Hepatic stellate cell (primary cell): Measurements from ENCODE around the gene DMPK.
A peak's percentile ranks its signal among the peaks of the same experiment; 100 is the strongest.

Experiments
- DNase-seq: peaks from one replicate; pipeline ENCODE4 v3.0.0; 2011; ENCODE audit warnings: low spot score

DMPK gene

DNA sequence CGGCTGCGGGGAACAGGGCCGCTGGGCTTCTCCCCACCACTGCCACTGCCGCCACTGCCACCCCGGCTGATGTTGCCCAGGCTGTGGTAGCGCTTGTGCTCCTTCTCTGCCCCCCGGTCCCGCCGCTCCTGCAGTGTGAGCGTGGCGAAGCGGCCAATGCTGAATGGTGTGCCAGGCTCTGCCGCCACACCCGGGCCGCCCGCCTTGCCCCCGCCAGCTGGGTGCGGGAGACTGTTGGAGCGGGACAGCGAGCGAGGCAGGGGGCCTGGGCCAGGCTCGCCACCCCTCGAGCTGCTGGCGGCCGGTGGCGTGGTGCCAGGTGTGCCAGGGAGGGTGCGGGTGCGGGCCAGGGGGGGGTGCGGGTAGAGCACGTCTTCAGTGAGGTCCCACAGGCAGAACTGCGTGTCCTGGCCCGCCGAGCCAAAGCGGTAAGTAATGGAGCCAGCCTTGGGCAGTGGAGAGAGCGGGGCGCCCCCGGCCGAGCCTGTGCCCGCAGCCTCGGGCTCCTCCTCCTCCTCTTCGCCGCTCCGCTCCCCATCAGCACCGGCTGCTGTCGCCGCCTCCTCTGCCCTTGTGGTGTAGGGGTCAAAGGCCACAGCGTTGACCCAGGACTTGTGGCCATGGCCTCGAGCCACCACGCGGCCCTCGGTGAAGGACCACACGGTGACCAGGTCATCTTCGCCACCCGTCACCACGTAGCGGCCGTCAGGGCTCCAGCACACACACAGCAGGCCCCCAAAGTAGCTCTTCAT is 3.7 kb upstream of the DMPK start:
- no peak for DNase-seq

DNA sequence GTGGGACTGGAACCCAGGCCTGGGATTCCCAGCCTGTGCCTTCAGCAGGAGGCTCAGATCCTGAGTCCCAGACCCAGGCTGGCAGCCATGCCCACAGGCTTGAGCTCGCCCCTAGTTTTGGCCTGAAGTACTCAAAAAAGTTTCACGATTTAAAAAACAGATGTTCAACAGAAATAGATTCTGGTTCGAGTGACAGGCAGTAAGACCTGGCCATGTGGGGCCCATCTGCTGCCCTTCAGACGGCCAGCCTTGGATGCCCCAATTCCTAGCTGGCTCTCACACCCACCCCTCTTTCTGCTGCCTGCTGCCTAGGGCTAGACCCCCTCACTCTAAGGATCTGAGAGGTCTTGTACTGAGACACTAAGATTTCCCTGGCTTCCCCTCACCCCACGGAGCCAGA is 2.8 kb upstream of the DMPK start:
- no peak for DNase-seq

DNA sequence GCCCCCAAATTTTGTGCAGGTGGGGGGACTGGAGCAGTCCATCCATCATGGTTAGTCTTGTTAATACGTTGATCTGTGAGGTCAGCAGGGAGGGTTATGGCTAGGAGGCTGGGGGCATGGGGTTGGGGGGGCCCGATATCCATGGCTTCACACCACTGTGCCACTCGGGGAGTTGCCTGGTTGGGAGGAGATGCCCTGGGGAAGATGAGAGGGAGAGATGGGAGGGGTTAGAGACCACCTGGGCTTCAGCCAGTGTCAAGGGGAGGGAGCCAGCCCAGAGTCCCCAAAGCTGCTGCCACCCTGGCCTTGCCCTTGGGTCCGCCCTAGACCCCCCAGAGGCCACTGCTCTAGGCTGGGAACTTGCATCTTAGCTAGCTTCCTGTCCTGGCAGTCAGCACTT is 1.8 kb upstream of the DMPK start:
- no peak for DNase-seq

DNA sequence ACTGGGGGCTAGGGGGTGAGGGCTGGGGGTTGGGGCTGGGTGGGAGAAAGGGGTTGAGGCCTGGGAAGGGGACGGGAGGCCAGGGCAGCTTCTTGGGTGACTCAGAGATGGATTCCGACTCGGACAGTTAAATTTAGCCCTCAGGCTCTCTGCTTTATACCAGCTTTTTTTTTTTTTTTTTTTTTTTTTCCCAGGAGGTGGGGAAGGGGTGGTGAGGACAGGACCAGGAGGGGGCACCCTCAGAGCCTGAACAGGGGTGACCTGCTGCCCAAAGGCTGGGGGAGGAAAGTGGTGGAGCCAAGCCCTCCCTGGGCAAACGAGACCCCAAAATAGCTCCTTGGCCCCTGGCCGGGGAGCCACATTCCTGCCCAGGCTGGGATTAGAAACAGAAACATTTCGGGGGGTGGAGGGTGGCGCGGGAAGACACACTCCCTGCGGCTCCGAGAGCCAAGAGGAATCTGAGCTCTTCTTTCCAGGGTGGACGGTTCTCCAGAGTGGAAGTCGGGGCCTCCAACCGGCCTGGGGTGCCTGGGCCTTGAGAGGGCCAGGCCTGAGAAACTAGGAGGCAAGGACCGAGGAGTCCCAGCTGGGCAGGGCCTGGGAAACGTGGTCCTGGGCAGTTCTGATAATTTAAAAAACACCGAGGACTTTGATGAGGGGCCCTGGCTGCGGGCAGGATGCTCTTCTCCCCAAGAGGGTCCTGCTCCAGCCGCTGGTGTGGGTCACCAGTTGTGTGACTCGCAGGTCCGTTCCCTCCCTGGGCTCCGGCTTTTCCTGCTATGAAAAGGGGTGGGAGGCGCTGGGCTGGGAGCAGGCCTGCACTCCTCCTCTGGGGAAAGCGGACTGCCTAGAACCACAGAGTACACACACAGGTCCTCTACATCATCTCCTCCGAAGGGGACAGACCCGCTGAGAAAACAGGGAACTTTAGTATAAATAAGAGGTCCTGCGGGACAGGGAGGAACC is 813 bp upstream of the DMPK start:
- peak; percentile 94 for DNase-seq

DNA sequence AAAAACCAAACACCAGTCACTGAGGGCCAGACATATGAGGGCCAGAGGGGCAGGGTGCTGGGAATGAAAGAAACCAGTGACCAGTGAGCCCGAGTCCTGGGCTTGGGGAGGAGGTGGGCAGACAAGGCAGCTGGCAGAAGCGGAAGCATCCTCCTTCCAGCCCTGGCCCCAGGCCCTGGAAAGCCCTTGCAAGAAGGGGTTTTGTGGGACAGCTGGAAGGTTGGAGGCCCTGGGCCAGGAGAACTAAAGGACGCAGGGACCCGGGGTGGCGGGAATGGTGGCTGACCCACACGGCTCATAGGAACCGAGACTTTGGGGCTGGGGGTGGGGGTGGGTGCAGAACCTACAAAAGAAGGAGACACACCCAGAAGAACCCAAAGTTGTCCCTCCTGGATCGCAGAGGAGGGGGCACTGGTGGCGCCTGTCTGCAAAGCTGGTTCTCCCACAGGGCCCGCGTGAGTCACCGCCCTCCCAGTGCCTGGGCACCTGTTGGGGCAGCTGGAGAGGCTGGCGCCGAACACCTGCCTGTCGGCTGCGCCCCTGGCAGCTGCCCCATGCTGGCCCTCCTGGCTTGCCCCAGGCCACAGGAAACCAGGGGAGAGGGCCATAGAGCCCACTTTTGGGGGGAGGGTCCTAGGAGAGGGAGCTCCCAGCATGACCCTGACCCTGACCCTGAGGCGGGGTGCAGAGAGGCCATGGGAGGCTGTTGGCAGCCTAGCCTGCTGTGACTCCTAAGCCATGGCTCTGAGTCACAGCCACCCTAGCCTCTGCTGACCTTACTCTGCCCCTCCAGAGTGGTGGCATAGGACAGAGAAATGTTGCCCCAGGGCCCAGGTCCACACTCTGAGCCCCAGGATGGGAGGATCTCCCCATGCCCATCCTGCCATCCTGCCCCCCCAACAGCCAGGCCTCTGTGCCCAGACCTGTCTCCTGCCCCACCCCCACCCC is 802 bp downstream of the DMPK start:
- DNase-seq = peak; percentile 63

DNA sequence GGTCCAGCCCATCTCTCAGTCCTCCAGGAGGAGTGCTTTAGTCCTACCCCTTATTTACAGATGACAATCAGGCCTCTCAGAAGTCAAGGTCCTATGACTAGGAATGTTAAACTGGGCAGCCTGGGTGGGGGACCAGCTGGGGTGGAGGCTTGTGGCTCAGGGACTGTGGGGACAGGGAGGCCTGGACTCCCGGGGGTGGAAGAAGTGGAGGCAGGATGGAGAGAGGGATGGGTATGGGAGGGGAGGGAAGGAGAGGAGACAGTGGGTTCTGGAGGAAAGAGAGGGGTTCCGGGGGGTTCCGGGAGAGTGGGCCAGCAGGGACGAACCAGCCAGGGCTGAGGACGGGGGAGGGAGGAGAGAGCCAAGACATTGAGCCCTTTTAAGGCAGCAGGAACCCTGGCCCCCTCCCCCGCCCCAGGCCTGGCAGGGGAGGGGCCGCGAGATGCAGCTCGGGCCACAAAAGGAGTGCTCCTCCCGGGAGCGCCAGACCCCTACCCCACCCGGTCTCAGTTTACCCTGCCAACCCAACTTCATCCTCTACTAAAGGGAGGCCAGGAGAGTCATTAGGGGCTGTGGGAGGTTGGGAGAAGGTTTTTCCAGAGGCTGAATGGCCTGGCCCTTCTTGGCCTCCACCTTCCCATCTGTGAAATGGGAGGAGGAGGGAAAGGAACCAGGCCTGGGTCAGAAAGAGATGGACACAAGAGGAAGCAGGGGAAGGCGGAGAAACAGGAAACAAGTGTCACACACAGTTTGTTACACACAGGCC is 1.7 kb downstream of the DMPK start:
- no peak for DNase-seq

DNA sequence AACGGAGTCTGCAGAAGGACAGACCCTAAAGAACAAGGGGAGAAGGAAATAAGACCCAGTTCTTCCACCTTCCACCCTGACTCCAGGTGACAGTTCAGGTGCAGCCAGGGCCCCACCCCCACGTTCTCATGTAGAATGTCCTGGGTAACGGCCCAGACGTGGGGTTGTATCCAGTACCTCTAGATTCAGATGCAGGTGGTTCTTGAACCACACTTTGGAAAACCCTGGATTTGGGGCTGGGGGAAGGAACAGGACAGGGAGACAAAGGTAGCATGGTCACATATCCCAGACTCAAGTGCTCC is 2.2 kb downstream of the DMPK start:
- DNase-seq = no peak

DNA sequence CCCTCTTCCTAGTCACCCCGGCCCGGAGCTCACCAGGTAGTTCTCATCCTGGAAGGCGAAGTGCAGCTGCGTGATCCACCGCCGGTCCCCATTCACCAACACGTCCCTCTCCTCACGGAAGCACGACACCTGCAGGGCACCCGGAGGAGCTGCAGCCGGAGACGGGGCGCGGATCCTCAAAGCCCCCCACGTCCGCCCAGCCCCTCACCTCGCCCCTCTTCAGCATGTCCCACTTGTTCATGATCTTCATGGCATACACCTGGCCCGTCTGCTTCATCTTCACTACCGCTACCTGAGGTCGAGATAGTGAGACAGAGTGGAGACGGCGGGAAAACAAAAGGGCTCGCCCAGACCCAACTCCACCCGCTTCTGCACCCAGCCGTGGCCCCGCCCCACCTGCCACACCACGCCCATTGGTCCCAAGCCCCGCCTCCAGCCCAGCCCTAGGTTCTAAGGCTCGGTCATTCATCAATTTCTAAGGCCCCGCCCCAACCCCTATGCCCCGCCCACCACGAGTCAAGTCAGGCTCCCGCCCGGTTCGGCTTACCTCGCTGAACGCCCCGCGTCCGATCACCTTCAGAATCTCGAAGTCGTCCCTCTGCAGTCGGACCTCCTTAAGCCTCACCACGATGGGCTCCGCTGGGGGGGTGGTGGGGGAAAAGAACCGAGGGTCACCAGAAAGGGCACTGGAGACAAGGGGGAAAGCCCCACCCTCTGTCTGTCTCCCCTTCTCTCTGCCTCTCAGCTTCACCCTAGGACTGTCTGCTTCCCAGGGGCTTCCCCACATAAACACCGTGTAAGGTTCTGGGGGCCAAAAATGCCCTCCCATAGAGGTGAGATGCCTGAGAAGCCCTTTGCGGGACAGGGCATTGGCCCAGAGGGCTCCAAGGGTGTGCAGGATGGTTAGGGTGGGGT is 2.8 kb downstream of the DMPK start:
- DNase-seq = peak; percentile 41

DNA sequence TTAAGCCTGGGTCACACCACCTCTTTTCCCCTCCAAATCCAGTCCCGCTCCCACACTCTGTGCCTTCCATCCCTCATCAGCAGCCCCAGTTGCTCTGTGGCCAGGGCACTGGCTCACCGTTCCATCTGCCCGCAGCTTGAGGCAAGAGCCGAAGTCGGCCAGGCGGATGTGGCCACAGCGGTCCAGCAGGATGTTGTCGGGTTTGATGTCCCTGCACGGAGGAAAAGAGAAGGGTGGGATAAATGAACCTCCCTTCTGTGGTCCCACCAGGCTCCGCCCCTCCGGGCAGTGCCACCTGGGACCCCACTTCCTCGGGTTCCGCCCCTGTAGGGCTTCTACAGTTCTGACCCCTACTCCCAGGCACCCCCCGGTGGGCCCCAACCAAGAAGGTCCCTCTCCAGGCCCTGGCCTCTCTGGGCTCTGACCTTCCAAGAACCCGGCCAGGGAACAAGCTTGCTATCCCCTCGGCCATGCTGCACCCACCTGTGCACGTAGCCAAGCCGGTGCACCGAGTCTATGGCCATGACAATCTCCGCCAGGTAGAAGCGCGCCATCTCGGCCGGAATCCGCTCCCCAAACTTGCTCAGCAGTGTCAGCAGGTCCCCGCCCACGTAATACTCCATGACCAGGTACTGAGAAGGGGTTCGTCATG is 4.2 kb downstream of the DMPK start:
- DNase-seq = no peak

DNA sequence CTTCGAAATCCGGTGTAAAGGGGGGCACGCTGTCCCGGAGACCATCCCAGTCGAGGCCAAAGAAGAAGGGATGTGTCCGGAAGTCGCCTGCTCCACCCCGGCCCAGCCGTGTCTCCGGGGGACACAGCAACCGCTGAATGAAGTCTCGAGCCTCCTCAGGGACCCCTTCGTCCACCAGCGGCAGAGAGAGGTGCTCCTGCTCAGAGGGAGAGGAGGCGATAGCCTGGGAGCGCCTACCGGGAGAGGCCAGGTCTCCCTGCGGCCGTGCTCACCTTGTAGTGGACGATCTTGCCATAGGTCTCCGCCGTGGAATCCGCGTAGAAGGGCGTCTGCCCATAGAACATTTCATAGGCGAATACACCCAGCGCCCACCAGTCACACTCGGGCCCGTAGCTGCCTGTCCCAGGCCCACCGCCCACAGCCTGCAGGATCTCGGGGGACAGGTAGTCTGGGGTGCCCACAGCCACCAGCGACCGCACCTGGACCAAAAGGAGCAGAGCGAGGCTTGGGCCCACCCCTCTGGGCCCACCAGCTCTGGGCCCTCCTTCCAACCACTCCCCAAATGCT is 4.8 kb downstream of the DMPK start:
- no peak for DNase-seq

DNA sequence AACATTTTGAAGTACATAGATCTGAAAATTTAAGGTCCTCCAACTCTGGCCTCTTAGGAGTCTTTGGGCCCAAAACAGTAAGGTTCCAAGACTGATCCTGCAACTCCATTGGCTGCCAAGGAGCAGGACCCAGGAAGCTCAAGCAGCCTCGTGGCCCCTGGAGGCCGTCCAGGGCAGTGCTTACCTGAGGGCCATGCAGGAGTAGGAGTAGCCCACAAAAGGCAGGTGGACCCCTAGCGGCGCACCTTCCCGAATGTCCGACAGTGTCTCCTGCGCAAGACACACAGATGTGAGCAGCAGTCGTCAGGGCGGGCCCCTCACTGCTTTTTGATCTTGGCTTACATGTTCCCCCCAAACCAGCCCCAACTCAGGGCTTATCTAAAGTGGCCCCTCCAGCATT is 7.5 kb downstream of the DMPK start:
- DNase-seq = no peak

DNA sequence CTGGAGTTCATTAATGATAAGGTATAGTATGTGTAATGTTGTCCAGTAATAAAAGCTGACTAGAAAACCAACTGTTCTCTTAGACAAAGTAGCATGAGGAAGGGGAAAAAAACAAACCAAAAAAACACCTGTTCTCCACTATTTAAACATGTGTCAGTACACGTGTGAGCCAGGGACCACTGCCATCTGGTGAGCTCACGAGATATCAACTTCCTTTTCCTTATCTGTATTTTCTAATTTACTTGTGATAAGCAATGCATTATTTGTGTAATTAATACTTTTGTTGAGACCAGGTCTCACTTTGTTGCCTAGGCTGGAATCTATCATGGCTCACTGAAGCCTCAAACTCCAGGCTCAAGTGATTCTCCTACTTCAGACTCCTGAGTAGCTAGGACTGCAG is 8.9 kb downstream of the DMPK start:
- no peak for DNase-seq

DNA sequence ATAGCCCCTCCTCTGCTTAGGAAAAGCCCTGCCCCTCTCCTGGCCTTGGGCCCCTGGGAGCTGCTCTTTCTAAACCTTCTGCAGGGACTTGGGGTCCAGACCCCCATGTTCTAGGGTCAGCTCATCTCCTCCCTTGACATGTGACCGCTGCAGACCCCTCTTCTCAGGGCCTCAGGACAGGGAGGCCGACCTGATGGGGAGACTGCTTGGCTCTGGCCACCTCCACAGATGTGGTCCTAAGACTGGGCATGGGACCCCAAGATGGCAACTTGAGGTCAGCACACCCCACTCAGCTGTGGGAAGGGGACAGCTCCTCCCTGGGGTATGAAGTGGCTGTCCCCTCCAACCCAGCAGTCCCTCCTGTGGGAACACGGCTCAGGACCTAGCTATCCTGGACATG is 9.4 kb downstream of the DMPK start:
- DNase-seq = no peak

DNA sequence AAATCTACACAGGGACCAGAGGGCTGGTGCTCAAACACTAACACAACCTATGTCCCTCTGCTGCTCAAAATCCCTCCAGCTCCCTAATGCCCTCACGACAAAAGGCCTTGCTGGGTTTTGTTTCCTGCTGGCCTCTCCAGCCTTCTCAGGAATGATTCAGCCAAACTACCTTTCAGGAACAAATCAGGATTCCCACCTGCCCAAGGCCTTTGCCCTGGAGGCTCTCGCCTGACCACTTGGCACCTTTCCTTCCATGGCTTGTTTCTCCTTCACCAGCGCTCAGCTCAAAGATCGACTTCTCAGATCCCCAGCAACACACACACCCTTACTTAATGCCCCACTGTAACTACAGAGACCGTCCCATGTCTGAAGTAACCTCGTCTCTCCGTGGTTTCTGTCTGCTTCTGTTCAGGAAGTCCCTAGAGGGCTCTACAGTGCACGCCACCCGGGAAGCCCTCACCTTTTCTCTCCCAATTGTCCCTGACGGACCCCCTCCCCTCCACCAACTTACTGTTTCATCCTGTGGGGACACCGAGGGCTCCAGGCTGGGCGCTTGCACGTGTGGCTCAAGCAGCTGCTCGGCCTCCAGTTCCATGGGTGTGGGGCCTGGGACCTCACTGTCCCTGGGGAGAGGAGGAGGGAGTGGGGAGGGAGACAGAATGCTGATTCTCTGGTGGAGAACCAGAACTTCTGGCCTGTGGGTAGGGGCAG is 10.0 kb downstream of the DMPK start:
- DNase-seq = no peak

DNA sequence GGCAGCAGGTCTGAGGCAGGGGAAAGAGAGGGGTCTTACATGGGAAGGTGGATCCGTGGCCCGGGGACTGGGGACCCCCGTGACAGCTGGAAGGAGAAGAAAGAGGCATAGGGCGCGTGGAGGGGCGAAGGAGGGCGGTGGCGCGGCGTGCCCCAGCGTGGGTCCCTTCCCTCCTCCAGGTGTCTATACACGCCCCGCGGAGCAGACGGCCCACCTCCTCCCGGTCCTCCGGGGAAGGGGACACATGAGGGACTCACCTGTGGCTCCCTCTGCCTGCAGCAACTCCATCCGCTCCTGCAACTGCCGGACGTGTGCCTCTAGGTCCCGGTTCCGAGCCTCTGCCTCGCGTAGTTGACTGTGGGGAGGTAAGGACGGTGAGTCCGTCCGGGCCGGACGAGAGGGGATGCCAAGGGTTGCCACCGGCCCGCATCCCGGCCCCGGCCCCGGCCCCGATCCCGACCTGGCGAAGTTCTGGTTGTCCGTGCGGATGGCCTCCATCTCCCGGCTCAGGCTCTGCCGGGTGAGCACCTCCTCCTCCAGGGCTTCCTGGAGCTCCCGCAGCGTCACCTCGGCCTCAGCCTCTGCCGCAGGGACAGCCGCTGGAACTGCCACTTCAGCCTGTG is 10.9 kb downstream of the DMPK start:
- DNase-seq = no peak

DNA sequence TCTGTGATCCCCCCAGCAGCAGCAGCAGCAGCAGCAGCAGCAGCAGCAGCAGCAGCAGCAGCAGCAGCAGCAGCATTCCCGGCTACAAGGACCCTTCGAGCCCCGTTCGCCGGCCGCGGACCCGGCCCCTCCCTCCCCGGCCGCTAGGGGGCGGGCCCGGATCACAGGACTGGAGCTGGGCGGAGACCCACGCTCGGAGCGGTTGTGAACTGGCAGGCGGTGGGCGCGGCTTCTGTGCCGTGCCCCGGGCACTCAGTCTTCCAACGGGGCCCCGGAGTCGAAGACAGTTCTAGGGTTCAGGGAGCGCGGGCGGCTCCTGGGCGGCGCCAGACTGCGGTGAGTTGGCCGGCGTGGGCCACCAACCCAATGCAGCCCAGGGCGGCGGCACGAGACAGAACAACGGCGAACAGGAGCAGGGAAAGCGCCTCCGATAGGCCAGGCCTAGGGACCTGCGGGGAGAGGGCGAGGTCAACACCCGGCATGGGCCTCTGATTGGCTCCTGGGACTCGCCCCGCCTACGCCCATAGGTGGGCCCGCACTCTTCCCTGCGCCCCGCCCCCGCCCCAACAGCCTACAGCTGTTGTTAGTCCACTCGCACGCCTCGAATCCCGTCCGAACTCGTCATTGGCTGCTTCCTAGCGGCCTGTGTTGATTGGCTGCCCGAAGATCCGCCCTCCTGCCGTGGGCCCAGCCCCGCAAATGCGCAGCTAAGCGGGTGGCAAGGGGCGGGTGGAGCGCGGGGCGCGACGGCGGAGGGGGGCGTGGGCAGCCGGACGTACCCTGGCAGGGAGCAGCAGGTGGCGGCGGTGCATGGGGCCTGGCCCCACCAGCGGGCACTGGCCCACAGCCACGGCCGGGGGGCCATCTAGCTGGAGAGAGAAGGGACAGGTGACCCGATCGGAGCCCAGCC is 11.8 kb downstream of the DMPK start:
- DNase-seq = peak; percentile 99

DNA sequence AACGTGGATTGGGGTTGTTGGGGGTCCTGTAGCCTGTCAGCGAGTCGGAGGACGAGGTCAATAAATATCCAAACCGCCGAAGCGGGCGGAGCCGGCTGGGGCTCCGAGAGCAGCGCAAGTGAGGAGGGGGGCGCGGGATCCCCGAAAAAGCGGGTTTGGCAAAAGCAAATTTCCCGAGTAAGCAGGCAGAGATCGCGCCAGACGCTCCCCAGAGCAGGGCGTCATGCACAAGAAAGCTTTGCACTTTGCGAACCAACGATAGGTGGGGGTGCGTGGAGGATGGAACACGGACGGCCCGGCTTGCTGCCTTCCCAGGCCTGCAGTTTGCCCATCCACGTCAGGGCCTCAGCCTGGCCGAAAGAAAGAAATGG is 12.5 kb downstream of the DMPK start:
- peak; percentile 50 for DNase-seq
